ENCODE measurements around the gene MYO9A.

- TF ChIP-seq, protein P1, sequence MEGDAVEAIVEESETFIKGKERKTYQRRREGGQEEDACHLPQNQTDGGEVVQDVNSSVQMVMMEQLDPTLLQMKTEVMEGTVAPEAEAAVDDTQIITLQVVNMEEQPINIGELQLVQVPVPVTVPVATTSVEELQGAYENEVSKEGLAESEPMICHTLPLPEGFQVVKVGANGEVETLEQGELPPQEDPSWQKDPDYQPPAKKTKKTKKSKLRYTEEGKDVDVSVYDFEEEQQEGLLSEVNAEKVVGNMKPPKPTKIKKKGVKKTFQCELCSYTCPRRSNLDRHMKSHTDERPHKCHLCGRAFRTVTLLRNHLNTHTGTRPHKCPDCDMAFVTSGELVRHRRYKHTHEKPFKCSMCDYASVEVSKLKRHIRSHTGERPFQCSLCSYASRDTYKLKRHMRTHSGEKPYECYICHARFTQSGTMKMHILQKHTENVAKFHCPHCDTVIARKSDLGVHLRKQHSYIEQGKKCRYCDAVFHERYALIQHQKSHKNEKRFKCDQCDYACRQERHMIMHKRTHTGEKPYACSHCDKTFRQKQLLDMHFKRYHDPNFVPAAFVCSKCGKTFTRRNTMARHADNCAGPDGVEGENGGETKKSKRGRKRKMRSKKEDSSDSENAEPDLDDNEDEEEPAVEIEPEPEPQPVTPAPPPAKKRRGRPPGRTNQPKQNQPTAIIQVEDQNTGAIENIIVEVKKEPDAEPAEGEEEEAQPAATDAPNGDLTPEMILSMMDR (conservative IDR thresholded peaks at IDR 0.05; ENCODE audit: low read depth, low read length) = no peak
- TF ChIP-seq EZH2 (IDR thresholded peaks at IDR 0.05; ENCODE audit: borderline replicate concordance, low read depth, low read length, poor library complexity, severe bottlenecking) = no peak
Measured at GRCh38 chr15:72133211-72133610, 15.3 kb upstream of the MYO9A start.
